ENCODE measurements around the gene PITPNC1.

PITPNC1 gene

GRCh38 chr17:67542219-67543114 lies 165.4 kb downstream of the PITPNC1 start:
- Histone ChIP-seq H3K4me1 (no peaks in the 10 kb centered on the region), H3K4me2 (ENCODE audit: low read length) (no peak overlapping the region), H3K9ac (no peak overlapping the region), H2AFZ (no peak overlapping the region), H3K79me2 (no peaks in the 10 kb centered on the region), H3K27me3 (ENCODE audit: control insufficient read depth, insufficient read depth, low read length) (no peaks in the 10 kb centered on the region), H3K4me3 (ENCODE audit: low read depth, low read length) (no peak overlapping the region), H3K9me3 (ENCODE audit: control insufficient read depth, low read length) (no peaks in the 10 kb centered on the region), H3K36me3 (ENCODE audit: control insufficient read depth, insufficient read depth, low read length) (no peaks in the 10 kb centered on the region), H3K27ac (no peak overlapping the region)
- TF ChIP-seq CTCF (IDR thresholded peaks at IDR 0.05): no peak

- no peak overlapping the region for H3K27ac ChIP-seq
- no peaks in the 10 kb centered on the region for H3K27me3 ChIP-seq (ENCODE audit: control insufficient read depth, insufficient read depth, low read length)
- TF ChIP-seq CTCF (IDR thresholded peaks at IDR 0.05): no peak
Measured at GRCh38 chr17:67544364-67544955, 167.4 kb downstream of the PITPNC1 start.

GRCh38 chr17:67546578-67547527 lies 169.8 kb downstream of the PITPNC1 start:
- H3K9me3 ChIP-seq (ENCODE audit: control insufficient read depth, low read length): no peaks in the 10 kb centered on the region
- H3K27me3 ChIP-seq (ENCODE audit: control insufficient read depth, insufficient read depth, low read length): no peaks in the 10 kb centered on the region
- no peak for TF ChIP-seq CTCF (IDR thresholded peaks at IDR 0.05)
- no peak overlapping the region for H3K9ac ChIP-seq
- H3K4me1 ChIP-seq: no peaks in the 10 kb centered on the region
- H3K27ac ChIP-seq: no peak overlapping the region
- no peak overlapping the region for H2AFZ ChIP-seq
- H3K4me3 ChIP-seq (ENCODE audit: low read depth, low read length): no peak overlapping the region
- no peak overlapping the region for H3K4me2 ChIP-seq (ENCODE audit: low read length)
- H3K79me2 ChIP-seq: no peaks in the 10 kb centered on the region
- no peaks in the 10 kb centered on the region for H3K36me3 ChIP-seq (ENCODE audit: control insufficient read depth, insufficient read depth, low read length)

More at GRCh38 chr17:67544364-67544955, 167.4 kb downstream of the PITPNC1 start:
- Histone ChIP-seq H3K4me3 (ENCODE audit: low read depth, low read length) (no peak overlapping the region), H3K9ac (no peak overlapping the region), H3K36me3 (ENCODE audit: control insufficient read depth, insufficient read depth, low read length) (no peaks in the 10 kb centered on the region), H2AFZ (no peak overlapping the region), H3K9me3 (ENCODE audit: control insufficient read depth, low read length) (no peaks in the 10 kb centered on the region), H3K4me1 (no peaks in the 10 kb centered on the region), H3K79me2 (no peaks in the 10 kb centered on the region), H3K4me2 (ENCODE audit: low read length) (no peak overlapping the region)

- Histone ChIP-seq H2AFZ (no peak overlapping the region), H3K27ac (no peak overlapping the region), H3K27me3 (ENCODE audit: control insufficient read depth, insufficient read depth, low read length) (no peaks in the 10 kb centered on the region), H3K4me1 (no peaks in the 10 kb centered on the region), H3K9ac (no peak overlapping the region), H3K9me3 (ENCODE audit: control insufficient read depth, low read length) (no peaks in the 10 kb centered on the region), H3K4me2 (ENCODE audit: low read length) (no peak overlapping the region), H3K4me3 (ENCODE audit: low read depth, low read length) (no peak overlapping the region), H3K36me3 (ENCODE audit: control insufficient read depth, insufficient read depth, low read length) (no peaks in the 10 kb centered on the region), H3K79me2 (no peaks in the 10 kb centered on the region)
- TF ChIP-seq CTCF (IDR thresholded peaks at IDR 0.05): no peak
Measured at GRCh38 chr17:67548693-67549092, 171.6 kb downstream of the PITPNC1 start.
